Muscle layer of duodenum (tissue), 2 donors: ENCODE results near the gene FAM174A.

Experiments used
- H3K27ac ChIP-seq: one replicate; pipeline ENCODE4 v1.7.0; 2013; ENCODE audit warnings: mild to moderate bottlenecking, low read length
- H3K27me3 ChIP-seq: one replicate; pipeline ENCODE4 v1.7.0; 2013; ENCODE audit warnings: low read depth, mild to moderate bottlenecking, control low read depth, low read length
- H3K36me3 ChIP-seq, 2 donors: one replicate each; pipeline ENCODE4 v1.7.0; 2013; ENCODE audit warnings: low read length in 2 of 2, control low read depth in 1 of 2, mild to moderate bottlenecking in 1 of 2; ENCODE audit not compliant: insufficient read depth in 2 of 2, control insufficient read depth in 1 of 2
- H3K4me1 ChIP-seq, 2 donors: one replicate each; pipeline ENCODE4 v1.7.0; 2013; ENCODE audit warnings: low read length in 2 of 2, mild to moderate bottlenecking in 2 of 2, control low read depth in 1 of 2, moderate library complexity in 1 of 2; ENCODE audit not compliant: insufficient read depth in 2 of 2, control insufficient read depth in 1 of 2
- H3K4me3 ChIP-seq, 2 donors: one replicate each; pipeline ENCODE4 v1.7.0; 2013; ENCODE audit warnings: low read length in 2 of 2, low read depth in 1 of 2, mild to moderate bottlenecking in 1 of 2
- H3K9me3 ChIP-seq, 2 donors: one replicate each; pipeline ENCODE4 v1.7.0; 2013; ENCODE audit warnings: low read length in 2 of 2, control low read depth in 1 of 2, mild to moderate bottlenecking in 1 of 2; ENCODE audit not compliant: control insufficient read depth in 1 of 2
- donor health status: healthy.

The FAM174A gene

GRCh38 chr5:100535060-100536005 lies at the start of gene FAM174A:
Gene FAM174A, plus strand, starts transcription at chr5:100535374. Its CDS starts 157 bp downstream, at chr5:100535531.
- H3K27me3 ChIP-seq = no peaks in the 10 kb centered on the region
- peak within 1 kb of the TSS; percentile 77 for H3K27ac ChIP-seq
- peaks cover 8 to 10% of the 10 kb centered on the region in 2 donors for H3K9me3 ChIP-seq
- H3K36me3 ChIP-seq = no peaks in the 10 kb centered on the region
- H3K4me3 ChIP-seq = peak within 1 kb of the TSS; percentile 78 to 85
- H3K4me1 ChIP-seq = peaks cover 0 to 16% of the 10 kb centered on the region in 2 donors

DNA sequence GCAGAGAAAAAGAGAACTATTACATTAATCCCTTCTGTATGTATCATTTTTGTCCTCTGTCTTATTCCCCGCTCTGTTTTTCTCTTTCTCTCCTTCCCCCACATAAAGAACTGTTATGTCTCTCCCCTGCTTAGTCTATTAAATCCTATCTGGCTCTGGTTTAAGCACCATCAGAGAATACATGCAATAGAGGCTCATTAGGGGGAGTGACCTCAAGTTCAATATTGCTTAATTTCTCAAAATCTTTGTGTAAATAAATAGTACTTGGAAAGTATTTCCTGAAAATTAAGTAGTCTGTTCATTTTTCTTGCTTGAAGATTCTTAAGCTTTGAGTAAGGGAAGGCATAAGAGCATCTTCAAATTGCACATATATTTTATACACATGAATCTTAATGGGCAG lies 41.2 kb upstream of the FAM174A start:
- no peaks in the 10 kb centered on the region for H3K27me3 ChIP-seq
- no peak overlapping the region for H3K4me3 ChIP-seq
- no peaks in the 10 kb centered on the region for H3K36me3 ChIP-seq
- H3K9me3 ChIP-seq = no peaks in the 10 kb centered on the region
- no peaks in the 10 kb centered on the region for H3K4me1 ChIP-seq
- no peak overlapping the region for H3K27ac ChIP-seq

GRCh38 chr5:100496296-100496695 lies 38.9 kb upstream of the FAM174A start:
- no peak overlapping the region for H3K27ac ChIP-seq
- no peaks in the 10 kb centered on the region for H3K27me3 ChIP-seq
- H3K4me1 ChIP-seq = no peaks in the 10 kb centered on the region
- H3K36me3 ChIP-seq = no peaks in the 10 kb centered on the region
- no peak overlapping the region for H3K4me3 ChIP-seq
- no peaks in the 10 kb centered on the region for H3K9me3 ChIP-seq

GRCh38 chr5:100502684-100503083 lies 32.5 kb upstream of the FAM174A start:
- Histone ChIP-seq H3K27me3 (no peaks in the 10 kb centered on the region), H3K36me3 (no peaks in the 10 kb centered on the region), H3K27ac (no peak overlapping the region), H3K4me3 (no peak overlapping the region), H3K4me1 (no peaks in the 10 kb centered on the region), H3K9me3 (peaks cover 0 to 4% of the 10 kb centered on the region in 2 donors)

DNA sequence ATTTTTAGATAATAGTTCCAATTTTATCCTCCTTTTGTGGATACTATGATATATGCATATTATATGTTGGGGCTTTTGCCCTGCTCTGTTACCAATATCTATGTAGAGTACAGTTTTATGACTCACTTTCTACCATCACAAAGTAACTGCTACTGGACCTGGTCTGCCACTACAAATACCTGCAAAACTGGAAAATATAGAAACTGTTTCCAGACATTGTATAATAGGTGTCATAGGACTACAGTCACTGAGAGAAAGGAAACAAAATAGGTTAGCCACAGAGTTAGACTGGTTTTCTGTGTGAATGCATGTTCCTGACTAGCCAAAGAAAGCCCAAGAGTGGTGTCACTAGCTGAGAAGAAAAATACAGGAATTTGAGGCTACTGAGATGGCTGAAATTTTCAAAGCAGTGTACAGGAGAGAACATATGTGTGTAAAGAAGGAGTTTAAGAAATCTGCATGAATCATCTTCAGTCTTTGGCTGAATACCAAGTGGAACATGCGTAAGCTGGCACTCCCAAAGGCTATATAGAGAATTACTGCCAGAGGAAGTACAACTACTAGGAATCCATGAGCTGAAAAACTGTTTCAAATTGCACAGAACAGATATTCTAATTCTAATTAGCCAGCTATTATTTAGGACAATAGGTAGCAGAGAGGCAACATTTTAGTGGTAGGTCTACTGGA lies 29.0 kb upstream of the FAM174A start:
- no peaks in the 10 kb centered on the region for H3K36me3 ChIP-seq
- H3K27ac ChIP-seq = no peak overlapping the region
- H3K9me3 ChIP-seq = peaks cover 0 to 4% of the 10 kb centered on the region in 2 donors
- no peaks in the 10 kb centered on the region for H3K27me3 ChIP-seq
- no peaks in the 10 kb centered on the region for H3K4me1 ChIP-seq
- H3K4me3 ChIP-seq = no peak overlapping the region

DNA sequence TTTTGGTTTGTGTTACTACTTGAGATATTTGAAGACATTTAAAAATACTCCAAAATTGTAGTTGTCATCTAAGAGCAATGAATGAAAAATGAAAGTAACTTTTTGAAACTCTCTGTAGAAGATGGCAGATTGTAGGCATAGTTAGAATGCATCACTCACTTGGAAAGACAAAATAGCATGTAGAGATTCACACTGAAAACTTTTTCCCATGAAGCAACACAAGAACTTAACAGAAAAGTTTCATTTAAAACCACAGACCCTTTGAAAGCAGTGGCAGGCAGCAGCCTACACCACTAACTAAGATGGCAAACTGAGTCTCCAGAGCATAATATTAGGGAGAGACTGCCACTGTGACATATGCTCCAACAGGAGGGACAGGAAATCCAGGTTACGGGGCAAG lies 18.9 kb upstream of the FAM174A start:
- H3K27me3 ChIP-seq = no peaks in the 10 kb centered on the region
- H3K4me3 ChIP-seq = no peak overlapping the region
- no peaks in the 10 kb centered on the region for H3K4me1 ChIP-seq
- H3K9me3 ChIP-seq = peaks cover 0 to 16% of the 10 kb centered on the region in 2 donors
- H3K36me3 ChIP-seq = no peaks in the 10 kb centered on the region
- H3K27ac ChIP-seq = no peak overlapping the region

GRCh38 chr5:100517301-100517974 lies 17.7 kb upstream of the FAM174A start:
- no peaks in the 10 kb centered on the region for H3K36me3 ChIP-seq
- H3K4me3 ChIP-seq = no peak overlapping the region
- H3K27me3 ChIP-seq = no peaks in the 10 kb centered on the region
- no peaks in the 10 kb centered on the region for H3K4me1 ChIP-seq
- peaks cover 0 to 16% of the 10 kb centered on the region in 2 donors for H3K9me3 ChIP-seq
- H3K27ac ChIP-seq = no peak overlapping the region

- Histone ChIP-seq H3K36me3 (no peaks in the 10 kb centered on the region), H3K27ac (no peak overlapping the region), H3K9me3 (peaks cover 0 to 16% of the 10 kb centered on the region in 2 donors), H3K4me1 (no peaks in the 10 kb centered on the region), H3K27me3 (no peaks in the 10 kb centered on the region), H3K4me3 (no peak overlapping the region)
These were observed 16.8 kb upstream of the FAM174A start for GRCh38 chr5:100518377-100518776.

DNA sequence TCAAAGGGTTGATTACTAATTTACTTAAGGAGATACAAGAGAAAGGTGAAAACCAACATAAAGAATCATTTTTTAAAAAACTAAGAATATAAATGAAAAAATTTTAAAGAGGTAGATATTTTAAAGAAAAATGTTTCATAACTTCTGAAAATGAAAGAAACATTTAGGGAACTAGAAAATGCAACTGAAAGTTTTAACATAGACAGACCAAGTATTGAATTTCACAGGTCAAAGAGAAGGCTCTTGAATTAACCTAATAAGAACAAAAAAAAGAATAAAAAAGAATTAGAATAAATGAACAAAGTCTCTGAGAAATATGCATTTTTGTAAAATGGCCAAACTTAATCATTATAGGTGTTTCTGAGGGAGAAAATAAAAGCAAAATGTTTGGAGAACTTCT lies 16.1 kb upstream of the FAM174A start:
- no peak overlapping the region for H3K27ac ChIP-seq
- peaks cover 0 to 17% of the 10 kb centered on the region in 2 donors for H3K9me3 ChIP-seq
- no peak overlapping the region for H3K4me3 ChIP-seq
- H3K36me3 ChIP-seq = no peaks in the 10 kb centered on the region
- no peaks in the 10 kb centered on the region for H3K4me1 ChIP-seq
- H3K27me3 ChIP-seq = no peaks in the 10 kb centered on the region

- Histone ChIP-seq H3K4me3 (peak overlapping the region in 1 of 2 donors; percentile 4), H3K4me1 (no peaks in the 10 kb centered on the region), H3K36me3 (no peaks in the 10 kb centered on the region), H3K27ac (no peak overlapping the region), H3K27me3 (no peaks in the 10 kb centered on the region), H3K9me3 (peaks cover 0 to 20% of the 10 kb centered on the region in 2 donors)
These were observed 14.8 kb upstream of the FAM174A start for GRCh38 chr5:100520348-100520747.

DNA sequence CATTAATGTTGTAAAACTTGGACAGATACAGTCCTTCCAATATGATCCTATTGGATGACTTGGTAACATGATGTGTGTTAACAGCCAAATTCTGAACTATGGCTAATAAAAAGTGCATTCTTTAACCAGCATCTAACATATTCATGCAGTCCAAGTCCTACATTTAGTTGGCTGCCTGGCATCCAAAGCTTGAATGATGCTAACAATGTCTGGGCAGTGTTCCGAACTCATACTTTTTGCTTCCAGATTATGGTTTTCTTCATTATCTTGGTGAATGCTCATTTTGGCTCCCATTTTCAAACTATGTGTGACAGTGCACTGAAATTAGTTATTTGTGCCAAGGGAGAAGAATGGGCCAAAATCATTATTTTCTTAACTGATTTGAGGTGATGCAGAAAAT lies 2.8 kb downstream of the FAM174A start:
- Histone ChIP-seq H3K9me3 (no peaks in the 10 kb centered on the region), H3K4me1 (peaks cover 0 to 16% of the 10 kb centered on the region in 2 donors), H3K4me3 (no peak overlapping the region), H3K36me3 (no peaks in the 10 kb centered on the region), H3K27ac (no peak overlapping the region), H3K27me3 (no peaks in the 10 kb centered on the region)
